GM21447 (cell line): ENCODE measurements around the gene SNAP47.
"Not testable (repeated sequence)": the region's sequence is repeated elsewhere in the genome, so short reads cannot be mapped to it uniquely, and the experiment has no call there.

Source experiments
- ATAC-seq: cut with Tn5 transposase; IDR thresholded peaks from one replicate; pipeline ENCODE4 v1.9.1; 2021; ENCODE audit not compliant: unreplicated experiment

Gene SNAP47

GRCh38 chr1:227734856-227735538 is at the start of gene SNAP47, which contains the start of gene JMJD4:
Gene SNAP47, plus strand, starts transcription at chr1:227735435. Its CDS starts 12,302 bp downstream, at chr1:227747737.
Gene JMJD4, minus strand, starts transcription at chr1:227735302. Its CDS starts 29 bp downstream, at chr1:227735273.
- peak; percentile 89 for ATAC-seq

- ATAC-seq: no peak
These were observed 49.4 kb upstream of the SNAP47 start for GRCh38 chr1:227685807-227686206.

- no peak for ATAC-seq
These were observed 37.8 kb upstream of the SNAP47 start for GRCh38 chr1:227697321-227697864.

GRCh38 chr1:227701631-227702030 is 33.6 kb upstream of the SNAP47 start:
- not testable (repeated sequence) for ATAC-seq

- ATAC-seq: no peak
These were observed 27.4 kb upstream of the SNAP47 start for GRCh38 chr1:227707846-227708245.

GRCh38 chr1:227709451-227709850 is 25.8 kb upstream of the SNAP47 start:
- ATAC-seq: no peak

- not testable (repeated sequence) for ATAC-seq
These were observed 24.8 kb upstream of the SNAP47 start for GRCh38 chr1:227710474-227710873.

GRCh38 chr1:227712648-227713047 is 22.6 kb upstream of the SNAP47 start:
- peak; percentile 65 for ATAC-seq

- ATAC-seq: no peak
These were observed 16.3 kb upstream of the SNAP47 start for GRCh38 chr1:227718932-227719331.

- no peak for ATAC-seq
These were observed 11.8 kb upstream of the SNAP47 start for GRCh38 chr1:227723474-227723873.

- ATAC-seq: no peak
These were observed 10.2 kb upstream of the SNAP47 start for GRCh38 chr1:227725046-227725445.

- no peak for ATAC-seq
These were observed 8.9 kb upstream of the SNAP47 start for GRCh38 chr1:227726318-227726717.

GRCh38 chr1:227726924-227727599 is 8.2 kb upstream of the SNAP47 start:
- ATAC-seq: no peak

- peak; percentile 40 for ATAC-seq
These were observed 7.0 kb upstream of the SNAP47 start for GRCh38 chr1:227728059-227728891.

- ATAC-seq: peak; percentile 9
These were observed 6.4 kb upstream of the SNAP47 start for GRCh38 chr1:227728892-227729143.

GRCh38 chr1:227729144-227729880 is 5.9 kb upstream of the SNAP47 start:
- no peak for ATAC-seq

- peak; percentile 21 for ATAC-seq
These were observed 5.2 kb upstream of the SNAP47 start for GRCh38 chr1:227729881-227730629.

GRCh38 chr1:227730630-227731151 is 4.5 kb upstream of the SNAP47 start:
- ATAC-seq: no peak

GRCh38 chr1:227731241-227731677 is 4.0 kb upstream of the SNAP47 start:
- ATAC-seq: no peak
